ENCODE results near the gene ASIP.

- TF ChIP-seq, protein P1, sequence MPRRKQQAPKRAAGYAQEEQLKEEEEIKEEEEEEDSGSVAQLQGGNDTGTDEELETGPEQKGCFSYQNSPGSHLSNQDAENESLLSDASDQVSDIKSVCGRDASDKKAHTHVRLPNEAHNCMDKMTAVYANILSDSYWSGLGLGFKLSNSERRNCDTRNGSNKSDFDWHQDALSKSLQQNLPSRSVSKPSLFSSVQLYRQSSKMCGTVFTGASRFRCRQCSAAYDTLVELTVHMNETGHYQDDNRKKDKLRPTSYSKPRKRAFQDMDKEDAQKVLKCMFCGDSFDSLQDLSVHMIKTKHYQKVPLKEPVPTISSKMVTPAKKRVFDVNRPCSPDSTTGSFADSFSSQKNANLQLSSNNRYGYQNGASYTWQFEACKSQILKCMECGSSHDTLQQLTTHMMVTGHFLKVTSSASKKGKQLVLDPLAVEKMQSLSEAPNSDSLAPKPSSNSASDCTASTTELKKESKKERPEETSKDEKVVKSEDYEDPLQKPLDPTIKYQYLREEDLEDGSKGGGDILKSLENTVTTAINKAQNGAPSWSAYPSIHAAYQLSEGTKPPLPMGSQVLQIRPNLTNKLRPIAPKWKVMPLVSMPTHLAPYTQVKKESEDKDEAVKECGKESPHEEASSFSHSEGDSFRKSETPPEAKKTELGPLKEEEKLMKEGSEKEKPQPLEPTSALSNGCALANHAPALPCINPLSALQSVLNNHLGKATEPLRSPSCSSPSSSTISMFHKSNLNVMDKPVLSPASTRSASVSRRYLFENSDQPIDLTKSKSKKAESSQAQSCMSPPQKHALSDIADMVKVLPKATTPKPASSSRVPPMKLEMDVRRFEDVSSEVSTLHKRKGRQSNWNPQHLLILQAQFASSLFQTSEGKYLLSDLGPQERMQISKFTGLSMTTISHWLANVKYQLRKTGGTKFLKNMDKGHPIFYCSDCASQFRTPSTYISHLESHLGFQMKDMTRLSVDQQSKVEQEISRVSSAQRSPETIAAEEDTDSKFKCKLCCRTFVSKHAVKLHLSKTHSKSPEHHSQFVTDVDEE (CRISPR knock-in tag; IDR thresholded peaks at IDR 0.05): no peak
- no peak for TF ChIP-seq OSR1 (CRISPR knock-in tag; IDR thresholded peaks at IDR 0.05)
These were observed 48.2 kb upstream of the ASIP start for GRCh38 chr20:34193051-34193450.

Data from SK-N-SH treated with all-trans-retinoic acid at 6 μM for 48 hours (cell line).